Neural progenitor cell (in vitro differentiated cells): Measurements from ENCODE around the gene KIF3B. TPM values are rescaled to one million over a fixed set of nuclear protein-coding genes. Genes with fewer than 3 reads are reported as not detected.

Experiments used
- DNase-seq: peaks from one replicate; pipeline ENCODE4 v3.0.0-alpha.2; 2016; ENCODE audit warnings: low spot score
- H2AFZ ChIP-seq: fragments of 200-600 bp; sonication (generic); replicated peaks from 2 replicates; pipeline ENCODE4 v1.6.1; 2016; ENCODE audit warnings: antibody characterized with exemption
- H3F3A ChIP-seq: fragments of 200-600 bp; sonication (generic); 2 replicates; pipeline ENCODE4 v1.6.1; 2016; ENCODE audit warnings: antibody characterized with exemption, low read depth
- H3K27ac ChIP-seq: fragments of 200-600 bp; sonication (generic); 2 replicates; pipeline ENCODE4 v1.5.1; 2016; ENCODE audit warnings: mild to moderate bottlenecking
- H3K27me3 ChIP-seq: fragments of 200-600 bp; sonication (generic); 2 replicates; pipeline ENCODE4 v1.6.1; 2016; ENCODE audit warnings: mild to moderate bottlenecking, moderate library complexity
- H3K36me3 ChIP-seq: fragments of 200-600 bp; sonication (generic); 2 replicates; pipeline ENCODE4 v1.5.1; 2016
- H3K4me1 ChIP-seq: fragments of 200-600 bp; sonication (generic); 2 replicates; pipeline ENCODE4 v1.6.1; 2016; ENCODE audit warnings: mixed run types
- H3K4me2 ChIP-seq: fragments of 200-600 bp; sonication (generic); 2 replicates; pipeline ENCODE4 v1.6.1; 2016
- H3K4me3 ChIP-seq: fragments of 200-600 bp; sonication (generic); 2 replicates; pipeline ENCODE4 v1.5.1; 2016
- H3K79me2 ChIP-seq: fragments of 200-600 bp; sonication (generic); 2 replicates; pipeline ENCODE4 v1.6.1; 2016; ENCODE audit warnings: low read depth
- H3K9ac ChIP-seq: fragments of 200-600 bp; sonication (generic); 2 replicates; pipeline ENCODE4 v1.6.1; 2016
- H3K9me3 ChIP-seq: fragments of 200-600 bp; sonication (generic); 2 replicates; pipeline ENCODE4 v1.5.1; 2016; ENCODE audit warnings: low read depth
- H4K20me1 ChIP-seq: fragments of 200-600 bp; sonication (generic); 2 replicates; pipeline ENCODE4 v1.6.1; 2016; ENCODE audit warnings: low read depth
- H3K27ac Mint-ChIP-seq: 3 replicates; pipeline ENCODE4 v1.8.0; 2021; ENCODE audit warnings: mixed read lengths
- H3K27me3 Mint-ChIP-seq: 2 replicates; pipeline ENCODE4 v1.8.0; 2022; ENCODE audit warnings: low read depth, mild to moderate bottlenecking, inconsistent platforms, moderate library complexity, mixed read lengths; ENCODE audit not compliant: insufficient read depth
- H3K36me3 Mint-ChIP-seq: 3 replicates; pipeline ENCODE4 v1.8.0; 2021; ENCODE audit warnings: mixed read lengths
- H3K4me1 Mint-ChIP-seq: 3 replicates; pipeline ENCODE4 v1.8.0; 2021; ENCODE audit warnings: mixed read lengths
- H3K4me3 Mint-ChIP-seq: 3 replicates; pipeline ENCODE4 v1.8.0; 2021; ENCODE audit warnings: mild to moderate bottlenecking, moderate library complexity, mixed read lengths
- H3K9me3 Mint-ChIP-seq: 3 replicates; pipeline ENCODE4 v1.8.0; 2020; ENCODE audit warnings: mixed read lengths
- EZH2 ChIP-seq: fragments of 200-600 bp; sonication (generic); IDR thresholded peaks from 2 replicates; pipeline ENCODE4 v1.6.1; 2017; ENCODE audit warnings: antibody characterized with exemption, mild to moderate bottlenecking, moderate library complexity
- EZH2phosphoT487 ChIP-seq: fragments of 200-600 bp; sonication (generic); IDR thresholded peaks from 2 replicates; pipeline ENCODE4 v1.6.1; 2017; ENCODE audit warnings: antibody characterized with exemption
- total RNA-seq: library from RNA; depleted of rRNA; stranded (reverse); fragments of >200 nt; gene quantifications from 2 replicates; pipeline ENCODE4 v1.2.3, GENCODE V29; 2015; ENCODE audit warnings: low replicate concordance
- TF ChIP-seq, protein P1 (sequence below): fragments of 200-600 bp; sonication (generic); IDR thresholded peaks from 2 replicates; pipeline ENCODE4 v1.5.1; 2017; ENCODE audit warnings: antibody characterized with exemption, mild to moderate bottlenecking

Gene KIF3B
- total RNA-seq: 16.8 and 20.9 TPM in 2 replicates

DNA sequence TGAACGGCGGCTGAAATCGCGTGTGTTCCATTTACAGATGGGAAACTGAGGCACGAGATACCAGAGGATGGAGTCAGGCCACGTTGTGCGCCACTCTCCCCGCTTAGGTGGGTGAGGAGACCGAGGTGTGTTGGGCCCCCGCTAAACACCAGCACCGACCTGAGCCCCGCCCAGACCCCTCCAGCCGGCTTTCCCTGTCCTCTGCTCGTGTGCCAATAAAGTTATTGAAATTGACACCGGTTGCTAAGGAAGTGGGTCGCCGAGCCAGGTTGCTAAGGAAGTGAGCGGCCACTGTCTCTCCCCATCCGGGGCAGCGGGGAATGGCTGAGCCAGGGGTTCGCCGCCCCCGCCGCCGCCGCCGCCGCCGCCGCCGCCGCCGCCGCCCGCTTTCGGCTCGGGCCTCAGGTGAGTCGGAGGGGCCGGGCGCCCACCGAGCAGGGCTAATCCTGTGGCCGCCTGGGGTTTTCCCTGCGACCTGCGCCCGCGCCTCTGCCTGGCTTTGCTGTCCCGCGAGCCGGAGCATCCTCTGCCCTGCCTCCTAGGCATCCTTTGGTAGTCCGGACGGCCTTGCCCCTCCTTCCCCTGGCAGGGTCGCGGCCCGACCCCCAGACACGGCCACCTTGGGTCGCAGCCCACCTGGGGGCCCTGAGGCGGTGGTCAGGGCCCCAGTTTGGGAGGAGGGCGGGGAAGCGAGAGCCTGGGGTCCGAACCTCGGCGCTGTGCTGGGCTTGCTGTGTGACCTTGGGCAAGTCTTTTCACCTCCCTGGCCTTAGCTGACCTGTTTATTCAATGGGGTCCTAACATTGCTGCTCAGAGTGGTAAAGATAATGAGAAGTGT, at the start of gene KIF3B:
KIF3B (plus strand) TSS at position 291 of the 838 bp plus-strand sequence. CDS start 32,127 bp downstream, outside the sequence.
- Histone ChIP-seq H3K27me3 (peaks cover 19% of the 10 kb centered on the region), H3K9me3 (no peaks in the 10 kb centered on the region), H3F3A (peaks cover 5% of the 10 kb centered on the region), H3K4me3 (peak within 1 kb of the TSS; percentile 85), H3K4me2 (peak within 1 kb of the TSS; percentile 82), H3K4me1 (peaks cover 7% of the 10 kb centered on the region), H3K79me2 (peaks cover 36% of the 10 kb centered on the region), H2AFZ (peak within 1 kb of the TSS; percentile 95), H3K36me3 (no peaks in the 10 kb centered on the region), H4K20me1 (peaks cover 10% of the 10 kb centered on the region), H3K27ac (no peak within 1 kb of the TSS), H3K9ac (peak within 1 kb of the TSS; percentile 66)
- Mint-ChIP-seq H3K36me3 (no peaks in the 10 kb centered on the region), H3K4me1 (peaks cover 12% of the 10 kb centered on the region), H3K4me3 (peak within 1 kb of the TSS; percentile 90), H3K9me3 (no peaks in the 10 kb centered on the region), H3K27ac (peak within 1 kb of the TSS; percentile 62), H3K27me3 (peaks cover 4% of the 10 kb centered on the region)
- TF ChIP-seq EZH2phosphoT487 (no peak), EZH2 (no peak)
- TF ChIP-seq, protein P1, sequence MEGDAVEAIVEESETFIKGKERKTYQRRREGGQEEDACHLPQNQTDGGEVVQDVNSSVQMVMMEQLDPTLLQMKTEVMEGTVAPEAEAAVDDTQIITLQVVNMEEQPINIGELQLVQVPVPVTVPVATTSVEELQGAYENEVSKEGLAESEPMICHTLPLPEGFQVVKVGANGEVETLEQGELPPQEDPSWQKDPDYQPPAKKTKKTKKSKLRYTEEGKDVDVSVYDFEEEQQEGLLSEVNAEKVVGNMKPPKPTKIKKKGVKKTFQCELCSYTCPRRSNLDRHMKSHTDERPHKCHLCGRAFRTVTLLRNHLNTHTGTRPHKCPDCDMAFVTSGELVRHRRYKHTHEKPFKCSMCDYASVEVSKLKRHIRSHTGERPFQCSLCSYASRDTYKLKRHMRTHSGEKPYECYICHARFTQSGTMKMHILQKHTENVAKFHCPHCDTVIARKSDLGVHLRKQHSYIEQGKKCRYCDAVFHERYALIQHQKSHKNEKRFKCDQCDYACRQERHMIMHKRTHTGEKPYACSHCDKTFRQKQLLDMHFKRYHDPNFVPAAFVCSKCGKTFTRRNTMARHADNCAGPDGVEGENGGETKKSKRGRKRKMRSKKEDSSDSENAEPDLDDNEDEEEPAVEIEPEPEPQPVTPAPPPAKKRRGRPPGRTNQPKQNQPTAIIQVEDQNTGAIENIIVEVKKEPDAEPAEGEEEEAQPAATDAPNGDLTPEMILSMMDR: no peak
- peak; percentile 91 for DNase-seq

DNA sequence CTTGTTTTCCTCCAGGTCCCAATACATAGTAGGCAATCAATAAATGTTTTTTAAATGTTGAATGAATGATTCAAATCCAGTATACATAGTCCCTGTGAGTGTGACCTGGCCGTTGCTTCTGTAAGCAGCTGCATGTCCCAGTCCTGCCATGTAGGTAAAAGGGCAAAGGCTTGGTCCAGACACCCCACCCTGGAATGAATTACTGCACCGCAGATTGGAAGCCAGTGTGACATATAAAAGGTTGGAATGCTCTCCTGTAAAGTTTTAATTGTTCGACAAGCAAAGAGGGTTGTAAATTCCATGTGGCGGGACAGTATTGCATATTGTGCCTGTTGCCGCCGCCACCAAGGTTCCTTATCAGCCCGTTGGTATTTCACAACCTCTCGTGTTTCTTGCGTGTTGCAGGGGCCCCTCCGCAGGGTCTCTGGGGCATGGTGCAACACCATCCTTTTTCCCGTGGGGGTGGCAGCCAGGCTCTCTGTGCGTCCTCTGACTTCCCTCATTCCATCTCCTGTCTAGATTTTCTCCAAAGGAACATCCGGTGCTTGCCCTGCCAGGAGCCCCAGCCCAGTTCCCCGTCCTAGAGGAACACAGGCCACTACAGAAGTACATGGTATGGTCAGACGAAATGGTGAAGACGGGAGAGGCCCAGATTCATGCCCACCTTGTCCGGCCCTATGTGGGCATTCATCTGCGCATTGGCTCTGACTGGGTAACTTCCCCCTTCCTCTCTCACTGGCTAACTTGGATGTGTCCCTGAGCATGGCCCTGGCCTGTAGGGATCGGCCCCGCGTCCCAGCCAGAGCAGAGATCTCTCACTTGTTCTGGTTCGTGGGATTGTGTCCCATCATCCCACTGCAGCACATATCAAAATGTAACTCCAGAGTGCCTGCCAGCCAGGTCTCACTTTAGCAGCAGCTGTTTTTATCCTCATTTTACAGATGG, 49.4 kb upstream of the KIF3B start:
- Mint-ChIP-seq H3K9me3 (no peaks in the 10 kb centered on the region), H3K36me3 (peaks cover 25% of the 10 kb centered on the region), H3K4me3 (no peak overlapping the region), H3K27me3 (no peaks in the 10 kb centered on the region), H3K4me1 (no peaks in the 10 kb centered on the region), H3K27ac (no peak overlapping the region)
- Histone ChIP-seq H3F3A (no peaks in the 10 kb centered on the region), H2AFZ (no peak overlapping the region), H3K79me2 (no peaks in the 10 kb centered on the region), H3K27ac (no peak overlapping the region), H3K4me1 (no peaks in the 10 kb centered on the region), H3K4me3 (no peak overlapping the region), H3K9ac (no peak overlapping the region), H3K9me3 (no peaks in the 10 kb centered on the region), H3K36me3 (no peaks in the 10 kb centered on the region), H4K20me1 (no peaks in the 10 kb centered on the region), H3K27me3 (no peaks in the 10 kb centered on the region), H3K4me2 (no peak overlapping the region)
- DNase-seq: no peak
- TF ChIP-seq, protein P1: no peak
- TF ChIP-seq EZH2 (no peak), EZH2phosphoT487 (no peak)

DNA sequence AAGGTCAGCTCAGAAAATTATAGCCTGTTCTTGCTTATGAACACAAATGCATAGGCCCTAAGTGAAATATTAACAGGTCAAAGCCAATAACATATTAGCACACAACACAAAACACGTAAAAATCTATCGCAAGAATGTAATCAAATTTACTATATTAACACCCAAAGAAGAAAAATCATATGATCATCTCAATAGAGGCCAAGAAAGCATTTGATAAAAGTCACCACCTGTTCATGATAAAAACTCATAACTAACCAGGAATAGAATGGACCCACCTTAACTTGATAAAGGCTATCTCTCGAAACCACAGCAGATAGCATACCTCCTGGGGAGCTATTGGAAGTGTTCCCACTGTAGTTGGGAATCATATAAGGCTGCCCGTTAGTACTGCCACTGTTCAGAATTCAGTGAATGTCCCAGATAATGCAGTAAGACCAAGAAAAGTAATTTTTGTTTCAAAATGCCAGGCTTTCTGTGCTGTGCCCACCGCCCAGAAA, 48.2 kb upstream of the KIF3B start:
- Histone ChIP-seq H3F3A (no peaks in the 10 kb centered on the region), H3K9me3 (no peaks in the 10 kb centered on the region), H3K4me1 (no peaks in the 10 kb centered on the region), H3K36me3 (no peaks in the 10 kb centered on the region), H4K20me1 (no peaks in the 10 kb centered on the region), H3K27me3 (no peaks in the 10 kb centered on the region), H3K27ac (no peak overlapping the region), H3K4me2 (no peak overlapping the region), H3K4me3 (no peak overlapping the region), H2AFZ (no peak overlapping the region), H3K9ac (no peak overlapping the region), H3K79me2 (no peaks in the 10 kb centered on the region)
- DNase-seq: no peak
- TF ChIP-seq EZH2 (no peak), EZH2phosphoT487 (no peak)
- TF ChIP-seq, protein P1: no peak
- H3K36me3 Mint-ChIP-seq: peaks cover 27% of the 10 kb centered on the region
- no peaks in the 10 kb centered on the region for H3K9me3 Mint-ChIP-seq
- no peaks in the 10 kb centered on the region for H3K27me3 Mint-ChIP-seq
- no peaks in the 10 kb centered on the region for H3K4me1 Mint-ChIP-seq
- no peak overlapping the region for H3K4me3 Mint-ChIP-seq
- no peak overlapping the region for H3K27ac Mint-ChIP-seq
